Fibroblast of lung (primary cell): ENCODE results near the gene CCDC148. TPM values are rescaled to one million over a fixed set of nuclear protein-coding genes. Genes with fewer than 3 reads are reported as not detected.

Experiments
- DNase-seq, 2 donors: peaks; one replicate each; pipeline versions ENCODE4 v3.0.0 to v3.0.0-alpha.2; 2010; ENCODE audit warnings: low read depth in 2 of 2
- H2AFZ ChIP-seq: 2 replicates; pipeline ENCODE4 v1.5.1; 2012; ENCODE audit warnings: low read length, control low read depth, inconsistent platforms
- H3K27ac ChIP-seq: 2 replicates; pipeline ENCODE4 v1.5.1; 2011; ENCODE audit warnings: low read length, control low read depth; ENCODE audit not compliant: insufficient read depth
- H3K27me3 ChIP-seq: 2 replicates; pipeline ENCODE4 v1.5.1; 2011; ENCODE audit warnings: mild to moderate bottlenecking, low read length; ENCODE audit not compliant: control insufficient read depth, insufficient read depth
- H3K36me3 ChIP-seq: 2 replicates; pipeline ENCODE4 v1.5.1; 2011; ENCODE audit warnings: low read length; ENCODE audit not compliant: control insufficient read depth, insufficient read depth
- H3K4me1 ChIP-seq: 2 replicates; pipeline ENCODE4 v1.5.1; 2011; ENCODE audit warnings: low read length; ENCODE audit not compliant: control insufficient read depth, insufficient read depth; ENCODE audit errors: extremely low read depth
- H3K4me2 ChIP-seq: 2 replicates; pipeline ENCODE4 v1.5.1; 2011; ENCODE audit warnings: low read length, control low read depth; ENCODE audit not compliant: insufficient read depth; ENCODE audit errors: extremely low read depth
- H3K4me3 ChIP-seq, 4 experiments: fragments of 200-600 bp in 1 of 4; sonication (generic) in 1 of 4; replicated peaks in 1 of 4; 2 replicates each; pipeline ENCODE4 v1.5.1; 2011 to 2016; ENCODE audit warnings: low read length in 4 of 4, low read depth in 3 of 4, mild to moderate bottlenecking in 3 of 4, control low read depth in 2 of 4, inconsistent platforms in 1 of 4, mixed read lengths in 1 of 4; ENCODE audit not compliant: insufficient read depth in 1 of 4; ENCODE audit errors: control extremely low read depth in 1 of 4
- H3K79me2 ChIP-seq: 2 replicates; pipeline ENCODE4 v1.5.1; 2012; ENCODE audit warnings: mild to moderate bottlenecking, low read length, inconsistent platforms; ENCODE audit not compliant: control insufficient read depth, insufficient read depth
- H3K9ac ChIP-seq: 2 replicates; pipeline ENCODE4 v1.5.1; 2011; ENCODE audit warnings: mild to moderate bottlenecking, low read length, control low read depth; ENCODE audit not compliant: insufficient read depth
- H3K9me3 ChIP-seq: 2 replicates; pipeline ENCODE4 v1.5.1; 2012; ENCODE audit warnings: low read depth, low read length; ENCODE audit not compliant: control insufficient read depth, insufficient read depth
- H4K20me1 ChIP-seq: 2 replicates; pipeline ENCODE4 v1.5.1; 2011; ENCODE audit warnings: low read length; ENCODE audit not compliant: control insufficient read depth, insufficient read depth; ENCODE audit errors: extremely low read depth
- EZH2 ChIP-seq: IDR thresholded peaks from 2 replicates; pipeline ENCODE4 v1.5.1; 2012; ENCODE audit warnings: low read length, control low read depth, mild to moderate bottlenecking; ENCODE audit errors: missing control alignments
- polyA plus RNA-seq, 2 donors: library from polyadenylated mRNA; depleted of rRNA in 1 of 2; stranded (reverse) in 1 of 2; unstranded in 1 of 2; fragments of >200 nt; gene quantifications; 2 replicates each; pipeline ENCODE4 v1.2.1, GENCODE V29; 2011 to 2012; ENCODE audit warnings: missing spikeins in 1 of 2
- total RNA-seq: library from RNA; depleted of rRNA; stranded (reverse); fragments of >200 nt; gene quantifications from 2 replicates; pipeline ENCODE4 v1.2.1, GENCODE V29; 2014
- TF ChIP-seq, protein P1 (sequence below), 2 donors: IDR thresholded peaks in 1 of 2; conservative IDR thresholded peaks in 1 of 2; 1 replicate in 1 of 2; 2 replicates in 1 of 2; pipeline ENCODE4 v1.5.1; 2011 to 2012; ENCODE audit warnings: low read length in 2 of 2, control low read depth in 1 of 2, inconsistent platforms in 1 of 2, low read depth in 1 of 2, mild to moderate bottlenecking in 1 of 2

Gene CCDC148
- total and polyA plus RNA-seq, 2 donors (not counting 1 experiment from before 2014, with no cell fraction given), result 1.2 TPM

DNA sequence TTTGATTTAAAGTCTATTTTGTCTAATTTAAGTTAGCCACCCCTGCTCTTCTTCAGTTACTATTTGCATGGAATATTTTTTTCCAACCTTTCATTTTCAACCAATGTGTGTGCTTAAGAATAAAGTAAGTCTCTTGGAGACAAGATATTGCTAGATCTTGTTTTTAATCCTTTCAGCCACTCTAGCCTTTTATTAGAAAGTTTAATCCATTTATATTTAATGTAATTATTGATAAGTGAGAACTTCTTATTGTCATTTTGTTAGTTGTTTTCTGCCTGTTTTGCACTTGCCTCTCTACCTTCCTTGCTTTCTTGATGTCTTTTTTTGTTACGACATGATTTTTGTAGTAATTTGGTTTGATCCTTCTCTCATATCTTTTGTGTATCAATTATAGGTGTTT is 46.4 kb downstream of the CCDC148 start:
- Histone ChIP-seq H3K4me2 (no peak overlapping the region), H3K36me3 (no peaks in the 10 kb centered on the region), H3K4me1 (peaks cover 2% of the 10 kb centered on the region), H4K20me1 (no peaks in the 10 kb centered on the region), H3K79me2 (no peaks in the 10 kb centered on the region), H3K4me3 (no peak overlapping the region), H3K27me3 (no peaks in the 10 kb centered on the region), H2AFZ (no peak overlapping the region), H3K27ac (no peak overlapping the region), H3K9ac (no peak overlapping the region), H3K9me3 (no peaks in the 10 kb centered on the region)
- TF ChIP-seq, protein P1, sequence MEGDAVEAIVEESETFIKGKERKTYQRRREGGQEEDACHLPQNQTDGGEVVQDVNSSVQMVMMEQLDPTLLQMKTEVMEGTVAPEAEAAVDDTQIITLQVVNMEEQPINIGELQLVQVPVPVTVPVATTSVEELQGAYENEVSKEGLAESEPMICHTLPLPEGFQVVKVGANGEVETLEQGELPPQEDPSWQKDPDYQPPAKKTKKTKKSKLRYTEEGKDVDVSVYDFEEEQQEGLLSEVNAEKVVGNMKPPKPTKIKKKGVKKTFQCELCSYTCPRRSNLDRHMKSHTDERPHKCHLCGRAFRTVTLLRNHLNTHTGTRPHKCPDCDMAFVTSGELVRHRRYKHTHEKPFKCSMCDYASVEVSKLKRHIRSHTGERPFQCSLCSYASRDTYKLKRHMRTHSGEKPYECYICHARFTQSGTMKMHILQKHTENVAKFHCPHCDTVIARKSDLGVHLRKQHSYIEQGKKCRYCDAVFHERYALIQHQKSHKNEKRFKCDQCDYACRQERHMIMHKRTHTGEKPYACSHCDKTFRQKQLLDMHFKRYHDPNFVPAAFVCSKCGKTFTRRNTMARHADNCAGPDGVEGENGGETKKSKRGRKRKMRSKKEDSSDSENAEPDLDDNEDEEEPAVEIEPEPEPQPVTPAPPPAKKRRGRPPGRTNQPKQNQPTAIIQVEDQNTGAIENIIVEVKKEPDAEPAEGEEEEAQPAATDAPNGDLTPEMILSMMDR (conservative IDR thresholded peaks at IDR 0.05 in 1 of 2, IDR thresholded peaks at IDR 0.05 in 1 of 2; ENCODE audit: low read depth in 1 of 2, low read length in 2 of 2), result no peak
- no peak for TF ChIP-seq EZH2
- no peak for DNase-seq

DNA sequence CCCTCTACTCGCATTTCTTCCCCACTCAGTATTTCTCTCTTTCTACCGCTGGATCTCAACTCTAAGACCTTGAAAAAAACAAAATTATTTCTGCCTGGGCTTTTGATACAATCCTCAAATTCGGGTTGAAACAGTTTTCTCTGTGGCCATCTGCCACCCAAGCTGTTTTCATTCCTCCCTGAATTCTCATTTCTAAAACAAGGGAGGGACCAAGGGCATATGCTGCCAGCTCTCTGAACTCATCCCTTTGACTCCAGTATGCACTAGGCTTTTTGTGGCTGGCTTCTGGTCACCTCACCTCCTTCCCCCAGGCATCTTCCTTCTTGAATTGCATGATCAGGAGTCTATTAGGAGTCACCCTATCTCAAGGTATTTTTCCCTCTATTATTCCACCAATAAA is 49.5 kb downstream of the CCDC148 start:
- Histone ChIP-seq H3K4me2 (no peak overlapping the region), H2AFZ (no peak overlapping the region), H3K9me3 (no peaks in the 10 kb centered on the region), H3K4me3 (no peak overlapping the region), H3K27me3 (no peaks in the 10 kb centered on the region), H3K79me2 (no peaks in the 10 kb centered on the region), H4K20me1 (no peaks in the 10 kb centered on the region), H3K9ac (no peak overlapping the region), H3K4me1 (no peaks in the 10 kb centered on the region), H3K36me3 (no peaks in the 10 kb centered on the region), H3K27ac (no peak overlapping the region)
- no peak for DNase-seq
- TF ChIP-seq, protein P1 (conservative IDR thresholded peaks at IDR 0.05 in 1 of 2, IDR thresholded peaks at IDR 0.05 in 1 of 2; ENCODE audit: low read depth in 1 of 2, low read length in 2 of 2), result no peak
- no peak for TF ChIP-seq EZH2

DNA sequence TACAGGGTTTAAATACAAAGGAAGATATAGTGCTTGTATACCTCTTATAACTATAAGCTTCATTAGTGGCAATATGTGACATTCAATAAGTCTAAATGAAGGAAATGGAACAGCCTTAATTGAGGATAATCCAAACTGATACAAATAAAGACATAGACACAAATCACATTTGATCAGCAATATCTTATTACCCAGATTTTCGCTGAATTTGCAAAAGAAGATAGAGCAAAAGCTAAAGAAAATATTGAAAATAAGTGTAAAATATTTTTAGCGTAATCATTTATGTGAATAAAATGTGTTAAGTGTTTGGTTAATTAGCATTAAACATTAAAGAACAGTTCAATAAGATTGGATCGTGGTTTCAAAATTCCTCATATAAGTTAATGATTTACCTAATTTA is 51.2 kb downstream of the CCDC148 start:
- no peaks in the 10 kb centered on the region for H3K79me2 ChIP-seq
- H3K4me2 ChIP-seq, result no peak overlapping the region
- no peak overlapping the region for H2AFZ ChIP-seq
- no peak overlapping the region for H3K9ac ChIP-seq
- no peak for DNase-seq
- H3K4me3 ChIP-seq, result no peak overlapping the region
- H3K36me3 ChIP-seq, result no peaks in the 10 kb centered on the region
- no peaks in the 10 kb centered on the region for H3K4me1 ChIP-seq
- H3K27ac ChIP-seq, result no peak overlapping the region
- TF ChIP-seq EZH2, result no peak
- TF ChIP-seq, protein P1 (conservative IDR thresholded peaks at IDR 0.05 in 1 of 2, IDR thresholded peaks at IDR 0.05 in 1 of 2; ENCODE audit: low read depth in 1 of 2, low read length in 2 of 2), result no peak
- no peaks in the 10 kb centered on the region for H4K20me1 ChIP-seq
- H3K27me3 ChIP-seq, result no peaks in the 10 kb centered on the region
- H3K9me3 ChIP-seq, result no peaks in the 10 kb centered on the region
